Stimulated activated CD8-positive, alpha-beta memory T cell treated with anti-CD3 and anti-CD28 coated beads, Interleukin-15, amount 100 ng/mL, for 4 hours (primary cell): ENCODE measurements around the gene FGF5.
"Not testable (repeated sequence)": the region's sequence is repeated elsewhere in the genome, so short reads cannot be mapped to it uniquely, and the experiment has no call there.

Experiments used
- DNase-seq, 2 donors: peaks; one replicate each; pipeline ENCODE4 v3.0.0-alpha.2; 2020; ENCODE audit warnings: low read depth in 2 of 2

FGF5 gene

GRCh38 chr4:80266253-80266901 lies at the start of gene FGF5:
Gene FGF5, plus strand, starts transcription at chr4:80266664. Its CDS starts 161 bp downstream, at chr4:80266825.
- no peak for DNase-seq

GRCh38 chr4:80219301-80220025 lies 47.0 kb upstream of the FGF5 start:
- DNase-seq: no peak

- DNase-seq: no peak
These were observed 45.8 kb upstream of the FGF5 start for GRCh38 chr4:80220711-80221110.

- DNase-seq: no peak
These were observed 45.3 kb upstream of the FGF5 start for GRCh38 chr4:80221161-80221560.

GRCh38 chr4:80225595-80225994 lies 40.9 kb upstream of the FGF5 start:
- DNase-seq: no peak

- no peak for DNase-seq
These were observed 40.4 kb upstream of the FGF5 start for GRCh38 chr4:80226094-80226493.

GRCh38 chr4:80228460-80228859 lies 38.0 kb upstream of the FGF5 start:
- DNase-seq: no peak

GRCh38 chr4:80229128-80229527 lies 37.3 kb upstream of the FGF5 start:
- DNase-seq: no peak

- DNase-seq: no peak
These were observed 36.9 kb upstream of the FGF5 start for GRCh38 chr4:80229590-80229989.

- DNase-seq: no peak
These were observed 35.3 kb upstream of the FGF5 start for GRCh38 chr4:80231180-80231579.

- no peak for DNase-seq
These were observed 33.6 kb upstream of the FGF5 start for GRCh38 chr4:80232707-80233370.

- DNase-seq: no peak
These were observed 33.1 kb upstream of the FGF5 start for GRCh38 chr4:80233390-80233789.

GRCh38 chr4:80235451-80235850 lies 31.0 kb upstream of the FGF5 start:
- no peak for DNase-seq

- no peak for DNase-seq
These were observed 28.5 kb upstream of the FGF5 start for GRCh38 chr4:80237992-80238391.

GRCh38 chr4:80239480-80240150 lies 26.8 kb upstream of the FGF5 start:
- no peak for DNase-seq

GRCh38 chr4:80240976-80241375 lies 25.5 kb upstream of the FGF5 start:
- no peak for DNase-seq

- no peak for DNase-seq
These were observed 23.0 kb upstream of the FGF5 start for GRCh38 chr4:80243274-80244018.

- not testable (repeated sequence) for DNase-seq
These were observed 19.0 kb upstream of the FGF5 start for GRCh38 chr4:80247484-80247883.

- DNase-seq: no peak
These were observed 17.3 kb upstream of the FGF5 start for GRCh38 chr4:80249144-80249543.

GRCh38 chr4:80252427-80252826 lies 14.0 kb upstream of the FGF5 start:
- no peak for DNase-seq

GRCh38 chr4:80252953-80253352 lies 13.5 kb upstream of the FGF5 start:
- DNase-seq: no peak

- no peak for DNase-seq
These were observed 13.0 kb upstream of the FGF5 start for GRCh38 chr4:80253510-80253909.
